NCI-H1092 treated with DMSO at 0.1 percent for 48 hours (cell line): ENCODE results near the gene C6orf58.

Experiments used
- DNase-seq: peaks from one replicate; lab custom pipeline; 2025; lab: John Stamatoyannopoulos, UW

Gene C6orf58

DNA sequence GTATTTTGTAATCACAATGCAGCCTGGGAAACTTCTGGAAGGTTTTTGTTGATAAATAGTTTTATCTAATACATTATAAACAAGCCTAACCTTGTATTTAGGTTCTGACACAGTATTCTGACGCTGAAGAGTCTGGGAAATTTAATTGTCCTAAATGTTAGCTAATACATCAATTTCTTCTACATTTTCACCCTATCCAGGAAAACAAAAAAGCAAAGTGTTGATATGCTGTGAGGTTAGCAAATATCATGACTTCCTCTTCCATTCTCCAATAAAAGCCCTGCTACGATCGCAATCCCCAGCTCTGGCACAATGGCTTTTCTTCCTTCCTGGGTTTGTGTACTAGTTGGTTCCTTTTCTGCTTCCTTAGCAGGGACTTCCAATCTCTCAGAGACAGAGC lies at the start of gene C6orf58:
Gene C6orf58 (plus strand): TSS at position 301 of the 400 bp plus-strand sequence. CDS start 12 bp downstream, at position 313.
- no peak for DNase-seq

DNA sequence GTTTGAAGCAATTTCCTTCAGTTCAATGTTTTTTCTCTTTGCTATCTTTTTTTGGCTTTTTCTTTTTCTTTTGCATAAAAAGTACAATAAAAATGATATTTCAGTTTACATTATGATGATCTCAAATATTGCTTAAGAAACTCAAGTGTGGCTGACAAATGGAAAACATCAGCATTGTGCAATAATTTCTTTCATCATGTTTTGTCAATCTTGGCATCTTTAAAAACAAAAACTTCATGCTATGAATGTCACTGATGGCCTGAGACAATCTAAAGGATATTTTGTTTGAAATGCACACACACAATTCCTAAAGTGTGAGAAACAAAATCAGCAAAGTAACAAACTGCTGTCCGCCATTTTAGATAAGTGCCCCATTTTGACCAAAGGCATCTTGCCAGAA lies 44.0 kb upstream of the C6orf58 start:
- no peak for DNase-seq

DNA sequence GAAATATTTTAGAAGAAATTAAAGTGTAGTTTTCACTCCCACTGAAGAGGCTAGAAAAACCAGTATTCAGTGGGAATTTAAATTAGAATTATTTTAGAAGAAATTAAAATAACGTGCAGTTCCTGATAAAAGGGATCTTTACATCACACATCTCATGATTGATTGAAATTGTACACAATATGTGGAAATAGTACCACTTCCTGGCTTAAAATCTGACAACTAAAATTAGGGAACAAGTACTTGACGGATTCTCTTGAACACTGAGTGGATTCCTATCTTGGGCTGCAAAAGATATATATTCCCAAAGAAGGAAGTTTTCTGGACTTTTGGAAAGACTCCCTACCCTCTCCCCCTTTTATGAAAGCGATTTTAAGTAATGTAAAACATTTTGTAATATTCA lies 43.2 kb upstream of the C6orf58 start:
- no peak for DNase-seq

DNA sequence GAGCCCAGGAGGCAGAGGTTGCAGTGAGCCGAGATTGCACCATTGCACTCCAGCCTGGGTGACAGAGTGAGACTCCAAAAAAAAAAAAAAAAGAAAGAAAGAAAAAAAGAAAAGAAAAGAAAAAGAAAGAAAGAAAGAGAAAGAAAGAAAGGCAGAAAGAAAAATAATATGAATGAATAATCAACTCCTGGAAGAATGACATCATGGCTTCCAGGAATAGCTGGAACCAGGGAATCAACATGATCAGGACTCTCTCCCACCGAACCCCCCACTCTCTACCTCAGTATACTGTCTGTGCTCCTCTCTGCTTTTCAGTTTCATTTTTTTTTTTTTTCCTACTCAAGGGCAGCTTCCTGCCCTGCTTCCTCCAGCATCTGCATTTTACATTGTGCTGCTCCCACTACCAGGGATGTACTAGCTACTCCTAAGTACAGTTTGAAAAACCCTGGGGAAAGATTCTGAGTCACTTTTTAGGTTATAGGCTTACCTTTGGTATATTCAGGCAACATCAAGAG lies 38.2 kb upstream of the C6orf58 start:
- no peak for DNase-seq

DNA sequence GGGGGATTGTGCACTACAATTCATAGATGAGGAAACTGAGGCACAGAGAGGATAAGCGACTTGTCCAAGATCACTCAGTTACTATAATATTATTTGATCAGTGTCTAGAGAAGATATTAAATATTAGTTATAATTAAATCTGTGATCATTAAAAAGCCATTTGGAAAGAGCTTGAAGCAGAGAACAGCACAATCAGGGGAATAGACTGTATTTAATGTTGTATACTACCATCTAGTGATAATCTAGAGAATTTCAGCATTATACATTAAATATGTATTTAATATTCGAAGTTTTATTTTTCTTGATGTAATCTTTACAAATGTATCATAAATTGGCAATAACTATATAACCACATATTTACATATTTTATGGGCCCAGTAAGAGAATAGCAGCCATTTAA lies 37.7 kb upstream of the C6orf58 start:
- DNase-seq, result peak; percentile 30

GRCh38 chr6:127547215-127547614 lies 29.8 kb upstream of the C6orf58 start:
- DNase-seq, result no peak

DNA sequence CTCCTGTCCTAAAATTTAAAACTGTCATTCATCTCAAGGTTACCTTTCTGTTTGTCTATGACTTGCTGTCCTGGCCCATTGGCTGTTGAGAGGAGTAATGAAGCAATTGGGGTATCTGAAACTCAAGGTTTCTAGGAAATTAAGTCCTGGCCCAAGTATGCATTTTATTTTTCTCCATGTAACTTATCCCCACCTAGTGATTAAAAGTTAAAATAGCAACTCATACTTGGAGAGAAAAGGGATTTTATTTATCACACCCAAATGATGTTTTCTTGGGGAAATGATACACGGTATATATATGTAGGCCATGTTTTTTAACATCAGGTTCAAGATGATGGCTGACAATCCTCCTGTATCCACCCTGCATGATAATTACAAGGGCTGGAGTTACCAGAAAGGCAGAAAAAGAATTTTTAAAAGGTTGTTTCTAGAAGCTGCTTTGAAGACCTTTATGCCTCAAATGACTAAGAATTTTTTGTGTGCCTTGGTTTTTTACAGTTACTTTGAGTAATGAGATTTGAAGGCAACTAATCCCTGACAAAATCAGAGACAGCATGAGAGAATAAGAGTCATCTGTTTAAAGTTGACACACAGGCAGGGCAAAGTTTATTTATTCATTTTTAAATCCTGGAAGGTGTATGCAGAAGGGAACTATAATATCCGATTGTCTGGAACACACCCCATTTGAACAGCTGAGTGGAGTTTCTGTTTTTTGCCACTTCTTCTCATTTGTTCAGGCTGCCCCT lies 28.9 kb upstream of the C6orf58 start:
- no peak for DNase-seq

GRCh38 chr6:127550403-127550802 lies 26.6 kb upstream of the C6orf58 start:
- DNase-seq, result no peak

GRCh38 chr6:127554435-127555006 lies 22.5 kb upstream of the C6orf58 start:
- DNase-seq, result peak; percentile 17

DNA sequence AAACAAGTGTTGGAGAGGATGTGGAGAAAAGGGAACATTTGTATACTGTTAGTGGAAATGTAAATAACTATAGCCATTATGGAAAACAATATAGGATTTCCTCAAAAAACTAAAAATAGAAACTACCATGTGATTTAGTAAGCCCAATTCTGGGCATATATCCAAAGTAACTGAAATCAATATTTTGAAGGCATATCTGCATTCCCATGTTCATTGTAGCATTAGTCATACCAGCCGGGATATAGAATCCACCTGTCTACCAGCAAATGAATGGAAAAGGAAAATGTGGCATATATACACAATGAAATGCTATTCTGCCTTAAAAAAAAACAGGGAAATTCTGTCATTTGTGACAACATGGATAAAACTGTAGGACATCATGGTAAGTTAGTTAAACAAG lies 15.3 kb upstream of the C6orf58 start:
- no peak for DNase-seq

DNA sequence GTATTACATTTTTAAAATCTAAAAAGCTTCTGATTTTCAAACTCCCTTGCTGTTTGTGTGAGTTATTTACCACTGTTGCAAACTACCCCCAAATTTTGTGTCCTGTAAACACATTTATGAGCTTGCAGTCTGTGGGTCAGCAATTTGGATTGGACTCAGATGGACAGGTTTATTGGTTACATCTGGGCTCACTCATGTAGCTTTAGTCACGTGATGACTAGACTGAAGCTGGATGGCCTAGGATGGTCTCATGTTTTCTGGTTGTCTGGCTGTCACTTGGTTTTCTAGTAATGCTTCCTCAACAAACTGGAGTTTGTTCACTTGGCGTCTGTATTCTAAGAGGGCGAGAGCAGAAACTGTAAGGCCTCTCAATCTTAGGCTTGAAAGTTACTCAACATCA lies 12.2 kb upstream of the C6orf58 start:
- no peak for DNase-seq

GRCh38 chr6:127566119-127566518 lies 10.9 kb upstream of the C6orf58 start:
- no peak for DNase-seq

DNA sequence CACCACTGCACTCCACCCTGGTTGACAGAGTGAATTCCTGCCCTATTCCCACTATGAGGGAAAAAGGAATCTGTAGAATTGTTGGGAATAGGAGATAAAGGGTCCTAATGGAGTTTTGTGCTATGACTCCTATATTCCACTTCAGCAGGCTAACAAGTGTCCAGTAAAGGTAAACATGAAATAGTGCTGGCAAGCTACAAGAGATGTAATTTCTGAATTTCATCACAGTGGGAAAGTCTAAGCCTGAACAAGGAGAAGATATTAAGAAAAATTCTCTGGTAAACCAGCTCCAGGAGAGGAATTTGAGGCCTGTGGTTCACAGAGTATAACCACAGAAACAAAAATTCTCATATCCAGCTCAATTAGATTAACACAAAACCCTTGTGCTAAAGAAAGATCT lies 10.3 kb upstream of the C6orf58 start:
- no peak for DNase-seq

GRCh38 chr6:127567476-127567875 lies 9.5 kb upstream of the C6orf58 start:
- no peak for DNase-seq

DNA sequence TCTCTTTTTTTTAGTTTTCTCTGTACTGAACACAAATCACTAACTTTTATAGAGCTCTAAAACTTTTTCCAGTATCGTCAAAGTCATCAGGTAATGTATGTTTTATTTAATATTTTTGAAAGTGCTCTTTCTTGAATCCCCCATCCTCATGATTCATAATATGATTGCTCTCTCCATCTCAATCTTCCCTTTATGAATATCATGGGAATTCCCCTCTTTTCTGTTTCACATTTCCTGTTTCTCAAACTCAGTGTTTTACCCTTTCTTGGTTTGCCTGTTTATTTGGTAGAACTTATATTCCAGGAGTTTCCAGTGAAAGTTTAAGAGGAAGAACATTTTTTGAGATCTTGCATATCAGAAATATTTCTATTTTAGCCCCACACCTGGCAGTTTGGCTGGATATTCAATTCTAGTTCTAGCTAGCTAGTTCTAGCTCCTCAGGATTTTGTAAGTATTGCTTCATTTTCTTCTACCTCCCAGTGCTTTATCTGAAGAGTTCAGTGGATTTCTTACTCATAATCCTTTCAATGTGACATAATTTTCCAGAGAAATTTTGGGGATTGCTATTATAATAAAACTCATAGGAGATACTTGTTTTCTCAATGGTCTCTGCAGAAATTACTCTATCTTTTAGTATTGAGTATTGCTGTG lies 6.1 kb upstream of the C6orf58 start:
- DNase-seq, result no peak

GRCh38 chr6:127578900-127579299 lies 1.9 kb downstream of the C6orf58 start:
- DNase-seq, result no peak

DNA sequence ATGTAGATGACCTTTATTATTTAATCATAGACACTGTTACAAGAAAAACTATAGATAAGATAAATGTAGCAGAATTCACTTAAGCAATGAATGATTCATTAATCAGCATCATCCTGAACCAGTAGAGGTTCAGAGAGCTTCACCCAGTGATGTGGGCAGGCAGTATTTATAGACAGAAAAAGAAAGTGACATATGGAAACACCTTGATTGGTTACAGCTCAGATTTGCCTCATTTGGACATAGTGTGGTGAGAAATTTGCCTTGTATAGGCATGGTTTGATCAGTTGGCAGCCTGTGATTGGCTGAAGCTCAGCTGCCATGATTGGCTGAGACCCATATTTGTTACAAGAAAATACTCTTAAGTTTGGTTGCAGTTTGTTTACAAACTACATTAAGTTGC lies 4.6 kb downstream of the C6orf58 start:
- no peak for DNase-seq

DNA sequence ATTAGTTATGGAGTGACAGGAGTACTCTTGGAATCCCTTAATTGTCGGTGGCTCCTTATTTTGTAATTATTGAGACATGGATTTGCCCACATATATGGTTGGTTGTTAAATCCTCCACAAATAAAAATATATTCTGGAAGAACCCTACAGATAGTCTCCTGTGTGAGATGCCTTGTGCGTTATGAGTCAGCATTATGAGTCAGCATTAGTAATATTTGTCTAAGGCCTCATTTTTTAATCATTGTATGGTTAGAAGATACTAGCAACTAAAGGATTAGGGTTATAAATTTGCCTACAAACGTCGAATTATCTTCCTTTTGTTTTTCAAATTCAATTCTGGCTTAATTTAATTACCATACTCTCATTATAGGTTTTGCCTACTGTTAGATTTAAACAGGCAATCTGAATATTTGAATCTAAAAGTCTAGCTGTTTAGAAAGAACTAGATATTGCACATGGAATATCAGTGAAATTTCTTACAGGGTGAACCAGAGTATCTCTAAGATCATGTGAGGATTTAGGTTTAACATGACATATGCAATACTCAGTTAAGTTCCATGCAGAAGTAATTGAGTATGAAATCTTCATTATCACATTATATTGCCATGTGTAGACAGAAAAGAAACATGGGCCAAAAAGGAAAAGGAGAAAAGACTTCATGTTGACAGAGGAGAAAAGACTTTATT lies 5.9 kb downstream of the C6orf58 start:
- no peak for DNase-seq

DNA sequence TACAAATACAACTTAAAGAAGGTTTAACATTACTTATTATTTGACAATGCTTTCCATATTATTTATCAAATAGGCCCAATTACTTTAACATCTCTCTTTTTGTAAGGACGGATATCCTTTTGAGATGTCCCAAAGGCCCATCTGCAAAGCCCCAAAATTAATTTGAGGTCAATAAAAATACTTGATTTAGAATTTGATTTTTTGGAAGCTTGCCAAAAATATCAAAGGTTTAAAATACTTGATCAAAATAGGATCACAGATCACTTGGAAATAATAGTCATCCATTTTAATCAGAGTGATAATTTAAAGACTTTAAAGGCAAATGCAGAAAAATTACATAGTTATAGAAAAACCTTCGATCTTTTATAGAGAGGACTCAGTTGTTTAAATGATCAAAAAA lies 8.1 kb downstream of the C6orf58 start:
- no peak for DNase-seq

GRCh38 chr6:127586372-127586771 lies 9.4 kb downstream of the C6orf58 start:
- DNase-seq, result no peak

DNA sequence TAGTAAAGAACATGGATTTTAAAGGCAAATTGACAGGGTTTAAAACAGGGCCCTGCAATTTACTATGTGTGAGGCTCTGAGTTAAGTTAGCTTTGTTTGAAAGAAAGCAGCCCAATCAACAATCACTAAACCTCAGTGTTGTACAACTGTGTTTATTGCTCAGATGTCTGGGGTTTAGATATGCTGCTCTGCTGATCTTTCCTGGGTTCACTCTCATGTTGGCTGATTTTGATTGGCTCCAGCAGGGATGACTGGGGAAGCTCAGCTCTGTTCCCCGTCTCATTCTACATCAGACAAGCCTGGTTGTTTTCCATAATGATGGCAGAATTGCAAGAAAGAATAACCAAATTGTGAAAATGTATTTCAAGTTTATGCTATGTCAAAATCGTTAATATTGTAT lies 10.9 kb downstream of the C6orf58 start:
- no peak for DNase-seq

GRCh38 chr6:127589135-127589534 lies 12.2 kb downstream of the C6orf58 start:
- no peak for DNase-seq

- no peak for DNase-seq
Observed at GRCh38 chr6:127590344-127590743, 13.4 kb downstream of the C6orf58 start.
